GM13977 (cell line): ENCODE measurements around the gene ST8SIA1.

Experiments used
- DNase-seq: peaks from one replicate; pipeline ENCODE4 v3.0.0; 2012; ENCODE audit warnings: low spot score
- CTCF ChIP-seq: IDR thresholded peaks from 2 replicates; pipeline ENCODE4 v1.5.1; 2012; ENCODE audit warnings: mild to moderate bottlenecking, control low read depth; ENCODE audit not compliant: insufficient read depth; ENCODE audit errors: extremely low read depth, missing control alignments
- in situ Hi-C: fragments of 300-500 bp; cut with MboI; formaldehyde crosslinking; loops from one replicate; pipeline ENCODE4 v1.12.0; 2022; ENCODE audit warnings: low sequenced_read_pairs, low pct_unique_long_range_greater_than_20kb, mixed read lengths, inconsistent platforms; ENCODE audit not compliant: unreplicated experiment

Gene ST8SIA1

GRCh38 chr12:22256605-22257004 lies 77.9 kb downstream of the ST8SIA1 start:
- TF ChIP-seq CTCF = no peak
- in situ Hi-C loops = no loop called here
- no peak for DNase-seq

- in situ Hi-C loops = no loop called here
- no peak for DNase-seq
- TF ChIP-seq CTCF = no peak
These were observed 78.5 kb downstream of the ST8SIA1 start for GRCh38 chr12:22256041-22256441.

- no peak for TF ChIP-seq CTCF
- in situ Hi-C loops = no loop called here
- no peak for DNase-seq
These were observed 79.4 kb downstream of the ST8SIA1 start for GRCh38 chr12:22255097-22255496.

GRCh38 chr12:22254478-22254877 lies 80.0 kb downstream of the ST8SIA1 start:
- in situ Hi-C loops = no loop called here

GRCh38 chr12:22252057-22252456 lies 82.5 kb downstream of the ST8SIA1 start:
- in situ Hi-C loops = no loop called here
- no peak for DNase-seq

More at GRCh38 chr12:22254478-22254877, 80.0 kb downstream of the ST8SIA1 start:
- no peak for TF ChIP-seq CTCF
- DNase-seq = no peak

GRCh38 chr12:22250762-22251161 lies 83.7 kb downstream of the ST8SIA1 start:
- no peak for TF ChIP-seq CTCF
- in situ Hi-C loops = no loop called here
- no peak for DNase-seq

More at GRCh38 chr12:22252057-22252456, 82.5 kb downstream of the ST8SIA1 start:
- TF ChIP-seq CTCF = no peak

GRCh38 chr12:22248571-22249115 lies 85.9 kb downstream of the ST8SIA1 start:
- in situ Hi-C loops = no loop called here
- TF ChIP-seq CTCF = no peak
- no peak for DNase-seq
